ENCODE measurements around the gene SEPTIN5. TPM values are rescaled to one million over a fixed set of nuclear protein-coding genes. Genes with fewer than 3 reads are reported as not detected.

The SEPTIN5 gene
- polyA plus RNA-seq, 1 experiment, result 38.8 TPM

DNA sequence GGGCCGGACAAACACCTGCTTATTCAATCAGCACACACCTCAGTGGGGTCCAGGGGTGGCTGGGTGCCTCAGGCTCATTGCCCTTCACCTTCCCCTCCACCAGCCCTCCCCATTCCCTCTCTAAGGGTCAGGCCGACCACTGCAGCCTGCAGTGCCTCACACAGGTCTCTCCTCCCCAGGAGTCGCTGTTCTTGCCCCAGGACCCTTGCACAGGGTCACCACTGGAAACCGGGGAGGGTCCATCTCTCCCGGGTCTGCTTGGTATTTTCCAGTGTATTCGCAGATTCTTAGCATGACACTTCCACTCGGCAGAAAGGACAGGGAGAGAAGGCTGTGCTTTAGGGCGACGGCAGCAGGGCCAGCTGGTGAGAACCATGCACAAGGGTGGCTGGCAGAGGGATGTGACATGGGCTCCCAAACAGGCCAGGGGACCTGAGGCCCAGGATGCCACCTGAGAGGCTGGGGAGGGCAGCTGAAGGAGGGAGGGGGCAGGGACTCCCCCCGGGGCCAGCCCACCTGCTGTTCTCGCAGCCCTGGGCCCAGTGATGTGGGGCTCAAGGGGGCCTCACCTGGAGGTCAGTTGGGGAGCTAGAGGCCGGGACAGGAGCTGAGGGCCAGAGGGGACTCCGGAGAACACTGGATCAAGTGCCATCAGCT lies 30.2 kb downstream of the SEPTIN5 start:
- POLR2A ChIA-PET, result no interaction called here
- Histone ChIP-seq H3K36me3 (ENCODE audit: control insufficient read depth, insufficient read depth, low read length) (no peaks in the 10 kb centered on the region), H3K4me3 (ENCODE audit: low read depth, low read length) (no peak overlapping the region), H3K27me3 (ENCODE audit: control insufficient read depth, insufficient read depth, low read length) (peaks cover 2% of the 10 kb centered on the region; the same call in 1 of the 2 replicates)
- DNase-seq (ENCODE audit: low read depth), result no peak
- TF ChIP-seq, protein P1, sequence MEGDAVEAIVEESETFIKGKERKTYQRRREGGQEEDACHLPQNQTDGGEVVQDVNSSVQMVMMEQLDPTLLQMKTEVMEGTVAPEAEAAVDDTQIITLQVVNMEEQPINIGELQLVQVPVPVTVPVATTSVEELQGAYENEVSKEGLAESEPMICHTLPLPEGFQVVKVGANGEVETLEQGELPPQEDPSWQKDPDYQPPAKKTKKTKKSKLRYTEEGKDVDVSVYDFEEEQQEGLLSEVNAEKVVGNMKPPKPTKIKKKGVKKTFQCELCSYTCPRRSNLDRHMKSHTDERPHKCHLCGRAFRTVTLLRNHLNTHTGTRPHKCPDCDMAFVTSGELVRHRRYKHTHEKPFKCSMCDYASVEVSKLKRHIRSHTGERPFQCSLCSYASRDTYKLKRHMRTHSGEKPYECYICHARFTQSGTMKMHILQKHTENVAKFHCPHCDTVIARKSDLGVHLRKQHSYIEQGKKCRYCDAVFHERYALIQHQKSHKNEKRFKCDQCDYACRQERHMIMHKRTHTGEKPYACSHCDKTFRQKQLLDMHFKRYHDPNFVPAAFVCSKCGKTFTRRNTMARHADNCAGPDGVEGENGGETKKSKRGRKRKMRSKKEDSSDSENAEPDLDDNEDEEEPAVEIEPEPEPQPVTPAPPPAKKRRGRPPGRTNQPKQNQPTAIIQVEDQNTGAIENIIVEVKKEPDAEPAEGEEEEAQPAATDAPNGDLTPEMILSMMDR (IDR thresholded peaks at IDR 0.05; ENCODE audit: insufficient read depth, low read depth, low read length), result no peak
- CTCF ChIA-PET, result interaction anchor here (0.9 to 9.0 kb wide), 3 partner anchors 12 to 162 kb away, joined by 3 to 49 read pairs (median 3); no protein-coding TSS in a partner anchor

- no peak overlapping the region for H3K4me3 ChIP-seq (ENCODE audit: low read depth, low read length)
- CTCF ChIA-PET, result interaction anchor here (1.2 to 9.0 kb wide), 3 partner anchors 11 to 165 kb away, joined by 3 to 49 read pairs (median 9); no protein-coding TSS in a partner anchor
- H3K27me3 ChIP-seq (ENCODE audit: control insufficient read depth, insufficient read depth, low read length), result peaks cover 4% of the 10 kb centered on the region
- POLR2A ChIA-PET, result no interaction called here
- no peak for DNase-seq (ENCODE audit: low read depth)
- H3K36me3 ChIP-seq (ENCODE audit: control insufficient read depth, insufficient read depth, low read length), result no peaks in the 10 kb centered on the region
- TF ChIP-seq, protein P1 (IDR thresholded peaks at IDR 0.05; ENCODE audit: insufficient read depth, low read depth, low read length), result no peak
These were observed 31.1 kb downstream of the SEPTIN5 start for GRCh38 chr22:19745155-19746101.

DNA sequence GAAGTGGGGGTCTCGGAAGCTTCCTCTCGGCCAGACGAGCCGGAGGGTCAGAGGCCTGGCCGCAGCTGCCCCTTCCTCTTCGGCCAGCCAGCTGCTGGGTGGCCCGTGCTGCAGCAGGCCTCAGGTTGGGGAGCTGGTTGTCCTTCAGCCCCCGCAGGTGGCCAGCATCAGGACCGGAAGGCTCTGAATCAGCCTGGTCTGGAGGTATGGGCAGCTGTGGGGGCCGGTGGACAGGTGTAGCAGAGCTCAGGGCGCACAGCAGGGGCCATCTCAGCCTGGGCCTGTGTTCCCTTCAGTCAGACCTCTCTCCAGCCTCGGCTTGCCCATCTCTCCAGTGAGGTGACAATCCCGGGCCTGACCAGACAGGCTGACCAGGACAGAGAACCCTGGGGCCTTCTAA lies 32.4 kb downstream of the SEPTIN5 start:
- Histone ChIP-seq H3K4me3 (ENCODE audit: low read depth, low read length) (no peak overlapping the region), H3K36me3 (ENCODE audit: control insufficient read depth, insufficient read depth, low read length) (no peaks in the 10 kb centered on the region), H3K27me3 (ENCODE audit: control insufficient read depth, insufficient read depth, low read length) (peaks cover 4% of the 10 kb centered on the region)
- no peak for DNase-seq (ENCODE audit: low read depth)
- ChIA-PET POLR2A (no interaction called here), CTCF (interaction anchor here (0.6 to 9.0 kb wide), 3 partner anchors 16 to 163 kb away, joined by 5 to 49 read pairs (median 9); no protein-coding TSS in a partner anchor)
- TF ChIP-seq, protein P1 (IDR thresholded peaks at IDR 0.05; ENCODE audit: insufficient read depth, low read depth, low read length), result no peak

- no peak for DNase-seq (ENCODE audit: low read depth)
- Histone ChIP-seq H3K27me3 (ENCODE audit: control insufficient read depth, insufficient read depth, low read length) (peaks cover 4% of the 10 kb centered on the region), H3K4me3 (ENCODE audit: low read depth, low read length) (no peak overlapping the region), H3K36me3 (ENCODE audit: control insufficient read depth, insufficient read depth, low read length) (no peaks in the 10 kb centered on the region)
- TF ChIP-seq, protein P1 (IDR thresholded peaks at IDR 0.05; ENCODE audit: insufficient read depth, low read depth, low read length), result no peak
- POLR2A ChIA-PET, result no interaction called here
- CTCF ChIA-PET, result interaction anchor here (9.0 kb wide), 1 partner anchor 17 kb away, joined by 49 read pairs; no protein-coding TSS in a partner anchor
These were observed 33.2 kb downstream of the SEPTIN5 start for GRCh38 chr22:19747551-19747950.

DNA sequence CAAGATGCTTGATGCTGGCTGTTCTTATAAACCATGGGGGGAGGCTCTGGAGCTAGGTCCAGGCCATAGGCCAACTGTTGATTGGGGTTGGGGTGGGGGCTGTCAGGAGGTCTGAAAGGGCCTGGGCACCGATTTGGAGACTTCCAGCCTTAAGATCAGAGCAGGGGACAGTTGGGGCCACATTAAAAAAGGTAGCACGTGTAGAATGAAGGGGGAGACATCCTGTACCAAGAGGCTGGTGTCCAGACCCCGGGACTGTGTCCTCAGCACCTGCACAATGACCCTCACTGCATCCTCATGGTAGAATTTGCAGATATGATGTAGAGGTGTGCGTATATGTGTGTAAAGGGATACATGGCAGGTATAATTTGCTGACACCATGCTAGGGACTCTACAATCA lies 33.8 kb downstream of the SEPTIN5 start:
- TF ChIP-seq, protein P1 (IDR thresholded peaks at IDR 0.05; ENCODE audit: insufficient read depth, low read depth, low read length), result no peak

More for the DNA sequence above, 33.8 kb downstream of the SEPTIN5 start:
- DNase-seq (ENCODE audit: low read depth), result no peak
- H3K27me3 ChIP-seq (ENCODE audit: control insufficient read depth, insufficient read depth, low read length), result peaks cover 4% of the 10 kb centered on the region
- ChIA-PET POLR2A (no interaction called here), CTCF (interaction anchor here (9.0 kb wide), 1 partner anchor 17 kb away, joined by 49 read pairs; no protein-coding TSS in a partner anchor)
- no peaks in the 10 kb centered on the region for H3K36me3 ChIP-seq (ENCODE audit: control insufficient read depth, insufficient read depth, low read length)
- no peak overlapping the region for H3K4me3 ChIP-seq (ENCODE audit: low read depth, low read length)

Measured in BJ (cell line).